CD14-positive monocyte (primary cell): ENCODE data around the gene AOAH. TPM values are rescaled to one million over a fixed set of nuclear protein-coding genes. Genes with fewer than 3 reads are reported as not detected.

Experiments
- DNase-seq, 3 donors: peaks; one replicate each; pipeline ENCODE4 v3.0.0-alpha.2; 2011 to 2022
- H2AFZ ChIP-seq: 2 replicates; pipeline ENCODE4 v1.6.0; 2012; ENCODE audit warnings: mild to moderate bottlenecking, low read depth, low read length, inconsistent platforms; ENCODE audit not compliant: insufficient read depth, poor library complexity, severe bottlenecking
- H3K27ac ChIP-seq, 2 donors: 1 replicate in 1 of 2; 2 replicates in 1 of 2; pipeline ENCODE4 v1.5.1; 2012 to 2013; ENCODE audit warnings: low read length in 2 of 2, control low read depth in 1 of 2, inconsistent platforms in 1 of 2, low read depth in 1 of 2, mild to moderate bottlenecking in 1 of 2
- H3K27me3 ChIP-seq, 2 donors: one replicate each; pipeline versions ENCODE4 v1.6.0 to v1.6.1; 2011 to 2013; ENCODE audit warnings: low read length in 2 of 2; ENCODE audit not compliant: control insufficient read depth in 2 of 2, insufficient read depth in 2 of 2
- H3K36me3 ChIP-seq, 2 donors: replicated peaks in 1 of 2; 1 replicate in 1 of 2; 2 replicates in 1 of 2; pipeline versions ENCODE4 v1.5.1 to v1.6.1; 2012 to 2013; ENCODE audit warnings: low read length in 2 of 2, control low read depth in 1 of 2, inconsistent platforms in 1 of 2, mild to moderate bottlenecking in 1 of 2; ENCODE audit not compliant: insufficient read depth in 2 of 2, control insufficient read depth in 1 of 2
- H3K4me1 ChIP-seq, 2 donors: 1 replicate in 1 of 2; 2 replicates in 1 of 2; pipeline versions ENCODE4 v1.5.1 to v1.6.1; 2012 to 2013; ENCODE audit warnings: low read length in 2 of 2, control low read depth in 1 of 2, inconsistent platforms in 1 of 2, mild to moderate bottlenecking in 1 of 2, moderate library complexity in 1 of 2; ENCODE audit not compliant: insufficient read depth in 2 of 2, control insufficient read depth in 1 of 2
- H3K4me2 ChIP-seq: replicated peaks from 2 replicates; pipeline ENCODE3; 2012; ENCODE audit warnings: low read length, moderate library complexity, mild to moderate bottlenecking; ENCODE audit not compliant: poor library complexity, severe bottlenecking; ENCODE audit errors: extremely low read depth
- H3K4me3 ChIP-seq, 3 experiments: fragments of 200-600 bp in 1 of 3; sonication (generic) in 1 of 3; replicated peaks in 1 of 3; 1 replicate in 2 of 3; 2 replicates in 1 of 3; pipeline ENCODE4 v1.5.1; 2011 to 2013; ENCODE audit warnings: low read length in 3 of 3, mild to moderate bottlenecking in 3 of 3, control low read depth in 2 of 3, low read depth in 2 of 3, inconsistent platforms in 1 of 3, moderate library complexity in 1 of 3
- H3K79me2 ChIP-seq: 2 replicates; pipeline ENCODE4 v1.6.0; 2012; ENCODE audit warnings: mild to moderate bottlenecking, control low read depth, inconsistent platforms, low read length, moderate library complexity; ENCODE audit not compliant: insufficient read depth
- H3K9ac ChIP-seq: 2 replicates; pipeline ENCODE4 v1.6.0; 2017; ENCODE audit warnings: low read length, mild to moderate bottlenecking; ENCODE audit not compliant: insufficient read depth, poor library complexity, severe bottlenecking
- H3K9me3 ChIP-seq, 2 donors: replicated peaks in 1 of 2; 1 replicate in 1 of 2; 2 replicates in 1 of 2; pipeline versions ENCODE4 v1.5.1 to v1.6.1; 2012 to 2013; ENCODE audit warnings: low read length in 2 of 2, control low read depth in 1 of 2; ENCODE audit not compliant: control insufficient read depth in 1 of 2, insufficient read depth in 1 of 2
- H4K20me1 ChIP-seq: 2 replicates; pipeline ENCODE4 v1.6.0; 2012; ENCODE audit warnings: mild to moderate bottlenecking, low read length, control low read depth, moderate library complexity; ENCODE audit not compliant: insufficient read depth
- H3K27ac Mint-ChIP-seq, 7 donors: one replicate each; pipeline ENCODE4 v1.8.0; 2020; ENCODE audit warnings: mild to moderate bottlenecking in 7 of 7, mixed read lengths in 7 of 7, moderate library complexity in 6 of 7, inconsistent platforms in 2 of 7
- H3K27me3 Mint-ChIP-seq, 3 donors: one replicate each; pipeline ENCODE4 v1.8.0; 2021 to 2022; ENCODE audit warnings: low read depth in 3 of 3, mild to moderate bottlenecking in 3 of 3, mixed read lengths in 3 of 3, moderate library complexity in 3 of 3, inconsistent platforms in 1 of 3
- H3K36me3 Mint-ChIP-seq, 2 donors: one replicate each; pipeline ENCODE4 v1.8.0; 2020; ENCODE audit warnings: mixed read lengths in 2 of 2, inconsistent platforms in 1 of 2, mild to moderate bottlenecking in 1 of 2
- H3K4me1 Mint-ChIP-seq: one replicate; pipeline ENCODE4 v1.8.0; 2020; ENCODE audit warnings: mild to moderate bottlenecking, mixed read lengths
- H3K4me3 Mint-ChIP-seq, 2 donors: one replicate each; pipeline ENCODE4 v1.8.0; 2020; ENCODE audit warnings: mild to moderate bottlenecking in 2 of 2, mixed read lengths in 2 of 2, moderate library complexity in 1 of 2
- H3K9me3 Mint-ChIP-seq, 7 donors: one replicate each; pipeline ENCODE4 v1.8.0; 2020 to 2022; ENCODE audit warnings: mixed read lengths in 7 of 7, mild to moderate bottlenecking in 6 of 7, moderate library complexity in 6 of 7, inconsistent platforms in 2 of 7
- CTCF ChIP-seq: fragments of 200-600 bp; IDR thresholded peaks from one replicate; pipeline ENCODE4 v1.8.0; 2022; ENCODE audit warnings: antibody characterized with exemption, mild to moderate bottlenecking
- WGBS: methylation state at CpG from one replicate; pipeline ENCODE4 v1.1.5; 2013; ENCODE audit warnings: missing lambda C conversion rate; ENCODE audit not compliant: insufficient coverage; 5-methylcytosine and 5-hydroxymethylcytosine counted together
- intact Hi-C, 2 donors: fragments of 100-400 bp; cut with micrococcal nuclease; formaldehyde crosslinking; loops; one replicate each; pipeline versions ENCODE4 v1.15.0 to v1.15.1; 2023
- polyA plus RNA-seq, 3 donors: library from polyadenylated mRNA; depleted of rRNA in 1 of 3; unstranded in 2 of 3; stranded (reverse) in 1 of 3; fragments of 300-500 nt in 2 of 3; fragments of >200 nt in 1 of 3; fragmentation: Illumina TruSeq in 2 of 3; gene quantifications; 1 replicate in 2 of 3; 2 replicates in 1 of 3; pipeline ENCODE4 v1.2.3, GENCODE V29; 2012 to 2021

AOAH gene
- polyA plus RNA-seq, 3 donors, result 305 to 467 (median 349) TPM

DNA sequence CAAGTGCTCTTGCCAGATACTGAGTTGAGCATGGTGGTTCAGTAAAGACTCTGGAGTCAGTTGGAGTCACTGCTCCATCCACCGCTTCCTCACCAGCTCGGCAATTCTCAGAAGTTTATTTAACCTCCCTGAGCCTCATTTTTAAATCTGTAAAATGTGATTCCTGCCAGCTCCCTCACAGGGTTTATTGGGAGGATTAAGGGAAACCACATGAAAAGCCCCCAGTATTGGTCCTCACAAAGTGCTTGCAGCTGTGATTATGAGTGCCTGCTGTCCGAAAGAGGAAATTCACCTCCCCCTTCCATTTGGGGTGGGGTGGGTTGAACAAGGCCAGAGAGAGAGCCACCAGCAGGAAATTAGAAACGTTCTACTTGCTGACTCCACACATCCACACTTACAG is 99.0 kb downstream of the AOAH start:
- TF ChIP-seq CTCF, result no peak
- WGBS, result no CpG with 5 or more reads among the region's 4 CpGs
- no peaks in the 10 kb centered on the region for H3K9me3 ChIP-seq
- peak overlapping the region; percentile 25 to 91 (median 80) for H3K27ac Mint-ChIP-seq
- peak overlapping the region; percentile 28 to 70 for H3K27ac ChIP-seq
- no peak overlapping the region for H3K4me3 ChIP-seq
- peaks cover 87 to 100% of the 10 kb centered on the region in 2 donors for H3K36me3 ChIP-seq
- H3K27me3 Mint-ChIP-seq, result peaks cover 0 to 2% (median 0%) of the 10 kb centered on the region in 3 donors
- no peaks in the 10 kb centered on the region for H3K27me3 ChIP-seq
- H3K4me3 Mint-ChIP-seq, result no peak overlapping the region
- peak in 1 of 3 donors; percentile 25 for DNase-seq
- H3K9ac ChIP-seq, result no peak overlapping the region
- peaks cover 100% of the 10 kb centered on the region for H4K20me1 ChIP-seq
- peaks cover 51% of the 10 kb centered on the region for H3K4me1 Mint-ChIP-seq
- H2AFZ ChIP-seq, result no peak overlapping the region
- H3K79me2 ChIP-seq, result no peaks in the 10 kb centered on the region
- no peaks in the 10 kb centered on the region for H3K9me3 Mint-ChIP-seq
- H3K4me1 ChIP-seq, result peaks cover 26 to 31% of the 10 kb centered on the region in 2 donors
- peaks cover 92 to 98% of the 10 kb centered on the region in 2 donors for H3K36me3 Mint-ChIP-seq
- H3K4me2 ChIP-seq, result no peak overlapping the region
- intact Hi-C loops, result no loop called here

DNA sequence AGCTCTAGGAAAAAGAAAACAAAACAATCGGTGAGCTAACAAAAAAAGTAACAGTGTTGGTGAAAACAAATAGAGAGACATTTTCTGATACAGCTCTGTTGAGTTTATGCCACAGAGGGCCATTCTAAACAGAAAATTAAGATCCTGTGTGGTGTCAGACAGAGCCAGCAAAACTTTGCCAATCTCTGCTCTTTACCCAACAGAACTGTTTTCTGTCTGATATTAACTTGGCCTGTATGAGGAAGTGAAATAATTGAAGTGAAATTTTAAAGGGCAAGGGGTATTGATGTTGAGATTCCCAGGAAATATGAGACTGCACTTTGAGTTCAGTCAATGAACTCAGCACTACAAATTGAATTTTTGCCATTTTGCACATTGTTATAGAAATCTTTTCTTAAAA is 101.0 kb downstream of the AOAH start:
- Mint-ChIP-seq H3K27ac (peak overlapping the region in 6 of 7 donors; percentile 27 to 74 (median 56)), H3K4me3 (no peak overlapping the region), H3K27me3 (peaks cover 0 to 2% (median 0%) of the 10 kb centered on the region in 3 donors), H3K36me3 (peaks cover 90 to 98% of the 10 kb centered on the region in 2 donors), H3K9me3 (no peaks in the 10 kb centered on the region), H3K4me1 (peaks cover 51% of the 10 kb centered on the region)
- no peak overlapping the region for H2AFZ ChIP-seq
- H3K4me3 ChIP-seq, result no peak overlapping the region
- no peaks in the 10 kb centered on the region for H3K79me2 ChIP-seq
- H3K9ac ChIP-seq, result no peak overlapping the region
- H4K20me1 ChIP-seq, result peaks cover 100% of the 10 kb centered on the region
- H3K4me2 ChIP-seq, result no peak overlapping the region
- TF ChIP-seq CTCF, result no peak
- 100% methylated on average over 1 of the region's 1 CpG for WGBS
- H3K27ac ChIP-seq, result peak overlapping the region in 1 of 2 donors; percentile 70
- peak in 1 of 3 donors; percentile 7 for DNase-seq
- peaks cover 26 to 31% of the 10 kb centered on the region in 2 donors for H3K4me1 ChIP-seq
- H3K36me3 ChIP-seq, result peaks cover 87 to 100% of the 10 kb centered on the region in 2 donors
- H3K9me3 ChIP-seq, result no peaks in the 10 kb centered on the region
- intact Hi-C loops, result no loop called here
- H3K27me3 ChIP-seq, result no peaks in the 10 kb centered on the region
